GM08714 (cell line): ENCODE results near the gene MTX1.
"Not testable (repeated sequence)": the region's sequence is repeated elsewhere in the genome, so short reads cannot be mapped to it uniquely, and the experiment has no call there.

Experiments
- H3K4me3 ChIP-seq: fragments of 200-500 bp; sonication (Bioruptor generic); 2 replicates; pipeline ENCODE4 v1.5.1; 2014; ENCODE audit warnings: mild to moderate bottlenecking, low read length, inconsistent platforms
- ZNF274 ChIP-seq: IDR thresholded peaks from 2 replicates; pipeline ENCODE4 v1.6.1; 2012; ENCODE audit warnings: mild to moderate bottlenecking, low read depth, low read length

The MTX1 gene

DNA sequence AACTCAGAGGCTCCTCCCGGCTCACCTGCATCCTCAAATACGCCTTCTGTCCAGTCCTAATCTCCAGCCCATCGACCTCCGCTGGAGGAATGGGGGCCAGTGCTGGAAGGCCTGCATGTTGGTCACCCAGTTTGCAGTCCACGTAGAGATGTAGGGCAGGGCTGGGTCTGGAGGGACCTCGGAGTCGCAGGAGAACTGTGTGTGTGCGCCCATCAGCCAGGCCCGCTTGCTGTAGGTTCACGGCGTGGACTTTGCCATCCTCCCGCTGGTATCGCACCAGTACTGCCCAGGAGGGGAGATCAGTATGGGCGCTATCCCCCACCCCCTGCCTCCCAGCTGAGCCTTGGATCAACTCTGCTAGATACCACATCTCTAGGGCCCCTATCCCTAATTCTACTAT, 3.5 kb upstream of the MTX1 start:
- TF ChIP-seq ZNF274, result no peak
- no peak overlapping the region for H3K4me3 ChIP-seq

DNA sequence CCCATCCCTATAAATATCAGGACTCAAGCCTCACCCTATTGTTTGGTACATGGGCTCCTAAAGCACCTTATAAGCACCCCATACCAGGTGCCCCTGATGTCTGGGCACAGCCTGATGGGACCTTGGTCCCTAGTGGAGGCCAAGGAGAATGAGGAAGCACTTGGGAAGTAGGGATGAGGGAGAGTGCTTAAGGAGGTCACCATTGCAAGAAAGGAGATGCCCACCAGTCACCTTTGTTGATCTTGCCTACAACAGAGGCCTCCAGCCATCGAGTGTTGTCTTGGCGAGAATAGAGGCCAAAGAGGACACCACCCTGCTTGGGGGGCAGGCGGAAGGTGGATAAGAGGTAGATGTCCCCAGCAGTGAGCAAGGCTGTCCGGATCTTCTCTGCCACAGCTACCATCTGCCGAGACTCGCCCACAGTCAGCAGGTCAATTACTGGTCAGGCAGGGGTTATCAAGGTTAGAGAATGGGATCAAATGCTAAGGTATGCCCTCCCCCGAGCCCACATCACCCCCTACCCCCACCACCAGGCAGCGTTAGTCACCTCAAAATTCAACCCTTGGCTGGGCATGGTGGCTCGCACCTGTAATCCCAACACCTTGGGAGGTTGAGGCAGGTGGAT, 2.4 kb upstream of the MTX1 start:
- H3K4me3 ChIP-seq, result no peak overlapping the region
- TF ChIP-seq ZNF274, result no peak

DNA sequence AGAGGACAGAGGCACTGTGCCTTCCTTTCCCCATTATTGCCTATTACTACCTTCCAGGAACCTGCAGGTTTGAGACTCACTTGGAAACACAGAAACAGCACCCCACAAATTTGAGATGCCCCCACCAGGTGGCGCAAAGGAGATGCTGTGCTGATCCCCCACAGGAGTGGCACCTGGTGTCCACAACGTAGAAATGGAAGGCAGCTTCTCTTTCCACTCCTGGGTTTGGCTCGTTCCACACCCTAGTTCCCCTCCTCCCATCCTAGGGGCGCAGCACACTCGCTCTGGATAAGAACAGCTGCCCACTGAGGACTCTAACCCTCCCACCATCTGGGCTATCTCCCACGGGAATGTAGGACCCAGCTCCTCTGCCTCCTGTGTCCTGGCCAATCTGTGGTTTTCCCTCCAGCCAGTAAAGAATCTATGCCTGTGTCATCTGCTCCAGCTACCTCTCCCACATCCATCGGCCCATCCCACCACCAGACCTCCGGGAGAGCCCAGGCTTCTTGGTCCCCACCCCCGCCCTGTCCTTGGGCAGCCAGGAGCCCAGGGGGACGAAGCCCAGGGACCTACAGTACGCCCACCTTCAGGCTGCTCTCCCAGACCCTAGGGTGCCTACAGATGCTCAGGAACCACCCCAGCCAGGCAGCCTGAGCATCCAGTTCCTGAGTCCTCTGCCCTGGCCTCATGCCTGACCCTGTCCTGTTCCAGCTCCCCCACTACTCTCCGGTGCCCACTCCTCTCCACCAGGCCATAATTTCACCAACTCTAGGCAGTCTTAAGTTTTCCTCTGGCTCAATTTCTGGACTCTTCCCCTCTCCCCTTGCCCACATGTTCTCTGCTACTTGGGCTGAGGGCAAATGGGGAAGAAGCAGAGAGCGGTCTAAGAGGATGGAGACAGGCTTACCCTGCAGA, 1.3 kb upstream of the MTX1 start:
- H3K4me3 ChIP-seq, result no peak overlapping the region

DNA sequence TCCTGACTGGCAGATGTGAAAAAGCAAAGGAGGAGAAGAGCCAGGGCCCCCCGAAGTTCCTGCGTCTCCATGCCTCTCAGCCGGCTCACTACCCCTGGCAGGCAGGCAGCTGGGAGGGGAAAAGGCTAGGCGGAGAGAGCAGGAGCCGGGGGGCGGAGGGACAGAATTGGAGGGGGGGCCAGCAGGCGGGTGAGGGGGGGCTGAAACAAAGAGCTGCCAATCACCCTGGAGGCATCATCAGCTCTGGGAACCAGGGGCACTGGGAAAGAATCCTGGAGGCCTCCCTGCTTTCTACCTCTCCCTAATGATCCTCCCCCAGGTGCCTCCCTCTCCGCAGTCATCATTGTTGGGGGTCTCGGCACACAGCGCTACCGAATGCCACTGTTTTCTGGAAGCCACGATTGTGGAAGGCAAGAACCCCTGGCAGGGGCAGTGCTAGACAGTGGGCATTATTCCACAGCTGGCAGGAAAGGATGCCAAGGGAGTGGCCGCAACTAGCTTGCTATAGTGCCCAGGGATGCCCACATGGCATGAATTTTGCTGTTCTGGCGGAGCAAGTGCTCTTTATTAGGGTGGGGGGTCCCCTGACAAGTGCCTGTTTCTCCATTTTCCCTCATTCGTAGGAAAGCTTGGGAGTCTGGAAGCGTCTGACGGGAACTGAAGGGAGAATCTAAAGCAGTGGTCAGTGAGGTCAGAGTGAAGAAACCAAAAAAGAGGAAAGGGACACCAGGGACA, 522 bp upstream of the MTX1 start, which contains the start of gene THBS3:
Gene THBS3, minus strand, starts transcription at position 92 of the 735 bp plus-strand sequence. Its CDS starts 21 bp downstream, at position 71.
- peak within 1 kb of the TSS; percentile 79 for H3K4me3 ChIP-seq
- TF ChIP-seq ZNF274, result no peak

More for the DNA sequence above, 1.3 kb upstream of the MTX1 start:
- TF ChIP-seq ZNF274, result no peak

DNA sequence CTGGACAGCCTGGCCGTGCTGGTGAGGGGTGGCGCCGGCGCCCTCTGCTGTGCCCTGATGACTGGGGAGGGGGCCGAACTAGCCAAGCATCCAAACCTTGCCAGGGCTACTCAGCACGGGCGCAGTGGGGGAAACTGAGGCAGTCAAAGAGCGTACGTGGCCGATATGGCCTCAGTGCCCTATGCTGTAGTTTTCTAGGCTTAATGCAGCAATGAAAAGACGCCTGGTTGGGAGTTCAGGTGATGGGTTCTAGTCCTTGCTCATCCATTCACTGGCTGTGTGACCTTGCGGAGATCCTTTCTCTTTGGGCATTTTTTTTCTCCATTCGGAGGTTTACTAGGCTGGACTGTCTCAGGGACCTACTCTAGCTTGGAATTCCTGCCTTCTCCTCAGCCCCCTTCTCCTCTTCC, 822 bp downstream of the MTX1 start:
- TF ChIP-seq ZNF274, result no peak
- peak overlapping the region; percentile 79 for H3K4me3 ChIP-seq

DNA sequence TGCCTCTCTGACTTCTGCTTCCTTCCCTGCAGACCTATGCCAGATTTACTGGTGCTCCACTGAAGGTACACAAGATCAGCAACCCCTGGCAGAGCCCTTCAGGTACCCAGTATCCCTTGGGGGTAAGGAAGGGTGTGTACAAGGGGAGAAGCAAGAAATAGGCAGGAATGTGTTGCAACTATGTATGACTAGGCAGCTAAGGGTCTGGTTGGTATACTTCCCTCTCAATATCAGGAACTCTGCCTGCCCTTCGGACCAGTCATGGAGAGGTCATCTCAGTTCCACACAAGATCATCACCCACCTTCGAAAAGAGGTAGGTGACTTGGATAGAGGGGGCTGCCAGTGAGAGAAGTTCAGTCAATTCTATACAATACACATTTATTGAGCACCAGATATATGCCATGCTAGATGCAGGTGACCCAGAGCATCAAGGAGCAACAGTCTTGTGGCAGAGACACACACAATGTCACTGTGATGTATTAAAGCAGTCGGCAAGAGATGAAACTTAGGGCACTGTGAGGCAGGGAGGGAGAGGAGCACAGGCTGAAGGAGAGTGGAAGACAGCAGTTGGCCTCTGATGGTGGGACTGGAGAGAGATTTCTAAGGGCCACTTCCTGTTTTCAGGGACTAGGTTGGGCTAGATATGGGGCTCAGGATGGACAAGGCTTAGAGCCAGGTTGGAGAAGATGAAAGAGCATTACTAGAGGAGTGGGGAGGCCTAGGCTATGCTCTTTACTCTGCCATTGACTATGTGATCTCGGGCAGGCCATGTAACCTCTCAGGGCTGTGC, 2.0 kb downstream of the MTX1 start:
- H3K4me3 ChIP-seq, result no peak overlapping the region
- TF ChIP-seq ZNF274, result no peak

DNA sequence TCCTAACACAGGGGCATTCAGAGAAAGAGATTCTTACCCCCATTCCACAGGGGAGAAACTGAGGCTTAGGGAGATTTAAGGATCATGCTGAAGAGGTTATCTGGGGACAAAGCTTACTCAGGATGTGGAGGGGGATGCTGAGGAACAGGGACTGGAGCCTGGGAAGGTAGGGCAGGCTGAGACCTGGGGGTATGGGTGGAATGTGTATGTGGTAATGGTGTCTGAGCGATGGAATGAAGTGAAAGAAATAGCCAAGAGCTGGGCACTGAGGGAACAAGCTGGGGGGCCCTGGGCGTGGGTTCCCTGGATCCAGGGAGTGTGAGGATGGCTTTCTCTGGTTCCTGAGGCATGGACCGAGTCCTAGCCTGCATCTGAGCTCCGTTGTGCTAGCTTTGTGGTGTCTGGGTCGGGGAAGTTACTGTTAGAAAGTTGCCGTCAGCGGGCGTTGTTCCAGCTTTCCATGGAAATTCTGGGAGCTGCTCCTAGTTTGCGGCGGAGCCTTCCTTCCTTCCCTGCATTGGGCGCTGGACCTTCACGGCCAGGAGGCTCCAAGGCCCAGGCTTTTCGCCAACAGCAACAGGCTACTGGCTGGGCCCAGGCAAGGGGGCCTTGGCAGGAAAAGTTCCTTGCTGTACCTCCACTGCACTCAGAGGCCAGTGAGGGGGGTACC, 3.0 kb downstream of the MTX1 start:
- H3K4me3 ChIP-seq, result not testable (repeated sequence)

DNA sequence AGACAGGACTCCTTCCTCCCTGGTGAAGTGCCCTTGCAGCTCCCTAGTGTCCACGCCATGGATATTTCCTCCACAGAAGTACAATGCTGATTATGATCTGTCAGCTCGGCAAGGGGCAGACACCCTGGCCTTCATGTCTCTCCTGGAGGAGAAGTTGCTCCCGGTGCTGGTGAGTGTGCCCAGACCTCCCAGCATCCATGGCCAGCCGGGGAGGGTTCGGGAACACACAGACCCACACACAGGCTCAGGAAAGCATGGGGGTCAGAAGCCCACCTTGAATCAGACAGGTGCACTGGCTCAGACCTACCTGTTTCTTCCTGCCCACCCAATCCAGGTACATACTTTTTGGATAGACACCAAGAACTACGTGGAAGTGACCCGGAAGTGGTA, 3.6 kb downstream of the MTX1 start:
- not testable (repeated sequence) for H3K4me3 ChIP-seq

DNA sequence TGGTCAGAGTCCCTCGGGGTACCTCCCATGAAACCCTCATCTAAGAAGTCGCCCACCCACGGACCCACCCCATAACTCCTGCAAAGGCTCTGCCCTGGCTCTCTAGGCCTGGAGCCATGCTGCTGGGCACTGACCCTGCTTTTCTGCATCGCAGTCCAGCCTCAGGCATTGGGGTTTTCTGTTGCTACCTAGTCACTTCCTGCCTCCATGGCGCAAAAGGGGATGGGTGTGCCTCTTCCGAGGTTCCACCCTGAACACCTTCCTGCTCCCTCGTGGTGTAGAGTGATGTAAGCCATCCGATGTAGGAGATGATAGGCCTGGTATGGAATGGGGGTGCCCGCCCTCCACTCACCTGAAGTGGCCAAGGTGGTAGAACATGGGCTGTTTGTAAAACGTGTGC, 6.2 kb downstream of the MTX1 start:
- not testable (repeated sequence) for H3K4me3 ChIP-seq

DNA sequence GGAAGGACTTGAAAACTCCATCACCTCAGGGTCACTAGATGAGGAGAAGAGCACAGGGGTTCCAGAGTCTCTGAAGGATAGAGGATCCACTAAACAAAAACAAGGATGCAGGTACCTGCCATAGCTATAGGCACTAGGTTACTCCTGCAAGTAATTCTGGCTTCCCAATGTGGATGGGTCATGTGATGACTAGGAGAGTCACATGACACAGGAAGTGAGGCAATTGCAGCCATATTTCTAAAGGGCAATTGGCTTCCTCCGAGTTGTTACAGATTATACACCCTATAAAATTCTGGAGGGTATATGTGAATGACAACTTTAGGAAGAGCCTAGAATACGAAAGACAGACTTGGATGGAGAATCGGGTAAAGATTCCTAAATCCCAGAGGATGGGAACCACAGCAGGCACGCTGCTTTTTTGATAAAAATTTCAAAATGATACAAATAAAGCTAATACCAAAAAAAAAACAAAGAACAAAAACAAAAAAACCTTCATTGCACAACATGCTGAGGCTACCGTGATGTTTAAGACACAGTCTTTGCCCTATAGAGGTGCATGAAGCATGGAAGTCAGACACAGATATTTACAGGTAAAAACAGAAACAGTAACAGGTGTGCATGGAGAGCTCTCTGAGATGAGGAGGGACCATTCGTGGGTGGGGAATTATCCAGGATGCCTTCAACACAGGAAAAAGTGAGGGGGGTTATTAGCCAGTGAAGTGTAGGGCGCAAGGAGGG, 10.5 kb downstream of the MTX1 start:
- no peak overlapping the region for H3K4me3 ChIP-seq
- TF ChIP-seq ZNF274, result no peak

DNA sequence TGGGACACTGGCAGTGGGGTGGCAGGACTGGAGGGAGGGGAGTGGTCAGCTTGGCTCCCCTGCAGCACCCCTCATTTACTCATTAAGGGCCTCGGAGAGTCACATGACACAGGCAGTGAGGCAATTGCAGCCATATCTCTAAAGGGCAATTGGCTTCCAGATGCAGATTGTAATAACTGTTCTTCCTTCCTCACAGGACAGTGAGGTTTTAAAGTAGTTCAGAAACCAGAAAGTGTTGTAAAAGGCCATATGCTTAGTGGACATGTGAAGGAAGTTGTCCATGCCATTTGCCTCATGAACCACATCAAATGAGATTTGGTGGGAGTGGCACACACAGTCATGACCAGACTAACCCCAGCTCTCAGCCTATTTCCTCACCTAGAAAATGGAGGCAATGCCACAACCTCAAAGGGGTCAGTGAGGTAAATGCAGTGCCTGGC, 11.1 kb downstream of the MTX1 start:
- TF ChIP-seq ZNF274, result no peak
- H3K4me3 ChIP-seq, result no peak overlapping the region

DNA sequence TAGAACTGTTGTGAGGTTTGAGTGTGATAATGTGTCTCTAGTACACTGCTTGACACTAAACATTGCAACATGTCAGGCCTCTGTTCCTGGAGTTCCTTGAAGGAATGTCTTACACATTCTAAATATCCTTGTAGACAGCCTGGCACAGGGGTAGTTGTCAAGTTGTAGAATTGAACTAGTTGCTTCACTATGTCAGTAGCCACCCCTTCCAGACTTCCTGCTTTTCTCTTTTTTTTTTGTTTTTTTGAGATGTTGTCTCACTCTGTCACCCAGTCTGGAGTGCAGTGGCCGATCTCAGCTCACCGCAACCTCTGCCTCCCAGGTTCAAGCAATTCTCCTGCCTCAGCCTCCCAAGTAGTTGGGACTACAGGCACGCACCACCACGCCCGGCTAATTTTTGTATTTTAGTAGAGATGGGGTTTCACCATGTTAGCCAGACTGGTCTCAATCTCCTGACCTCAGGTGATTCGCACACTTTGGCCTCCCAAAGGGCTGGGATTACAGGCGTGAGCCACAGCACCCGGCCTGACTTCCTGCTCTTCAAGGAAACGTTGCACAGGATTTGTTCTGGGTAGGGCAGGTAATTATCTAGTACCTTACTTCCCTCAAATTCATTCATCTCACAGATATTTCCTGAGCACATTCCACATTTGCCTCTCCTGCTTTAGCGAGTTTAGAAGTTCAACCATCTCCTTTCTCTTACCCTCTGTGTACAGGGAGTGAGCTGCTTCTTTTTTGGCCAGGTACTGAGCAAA, 11.9 kb downstream of the MTX1 start:
- not testable (repeated sequence) for H3K4me3 ChIP-seq
